Adipose tissue (tissue), 3 donors: ENCODE data around the gene SACS. TPM values are rescaled to one million over a fixed set of nuclear protein-coding genes. Genes with fewer than 3 reads are reported as not detected.
"Not testable (repeated sequence)": the region's sequence is repeated elsewhere in the genome, so short reads cannot be mapped to it uniquely, and the experiment has no call there.

Experiments
- H3K27ac ChIP-seq: one replicate; pipeline ENCODE4 v1.5.1; 2013; ENCODE audit warnings: low read depth, low read length
- WGBS, 3 donors: extraction: QIAGEN DNeasy Blood & Tissue Kit; methylation state at CpG; one replicate each; pipeline ENCODE4 v1.1.7; 2013; 5-methylcytosine and 5-hydroxymethylcytosine counted together
- polyA plus RNA-seq, 3 donors: library from polyadenylated mRNA; stranded (reverse); fragments of 200-250 nt; gene quantifications; one replicate each; pipeline ENCODE4 v1.2.3, GENCODE V29; 2013
- donor health status: healthy with polysubstance abuse.
- donor health status: Bipolar disorder and iron deficiency.
- donor health status: healthy.

Gene SACS
- polyA plus RNA-seq, 3 donors = 1.7 to 4.3 (median 2.9) TPM

DNA sequence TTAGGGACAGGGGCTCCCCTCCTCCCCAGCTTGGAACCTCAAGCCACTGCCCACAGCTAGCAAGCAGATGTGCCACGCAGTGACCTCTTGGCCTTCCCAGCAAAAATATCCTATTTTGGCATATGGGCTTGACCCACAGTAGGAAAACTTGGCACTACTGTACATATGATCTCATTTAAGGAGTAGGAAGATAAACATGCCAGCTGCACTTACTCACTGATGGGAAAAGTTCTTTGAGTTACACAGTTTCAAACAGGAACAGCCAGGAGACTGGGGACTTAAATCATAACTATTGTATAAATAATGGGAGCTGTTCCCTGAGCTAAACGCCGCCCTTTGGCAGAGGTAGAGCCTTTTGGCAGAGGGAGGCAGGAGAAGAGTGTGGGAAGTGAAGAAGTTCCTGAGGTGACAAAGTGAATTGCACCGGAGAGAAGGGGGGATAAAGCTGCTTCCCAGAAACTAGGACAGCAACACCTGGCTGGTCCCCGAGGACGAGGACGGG lies 6.1 kb downstream of the SACS start:
- no peak overlapping the region for H3K27ac ChIP-seq
- WGBS, 3 donors = 16 to 47% (median 31%) methylated on average over 7 of the region's 7 CpGs

DNA sequence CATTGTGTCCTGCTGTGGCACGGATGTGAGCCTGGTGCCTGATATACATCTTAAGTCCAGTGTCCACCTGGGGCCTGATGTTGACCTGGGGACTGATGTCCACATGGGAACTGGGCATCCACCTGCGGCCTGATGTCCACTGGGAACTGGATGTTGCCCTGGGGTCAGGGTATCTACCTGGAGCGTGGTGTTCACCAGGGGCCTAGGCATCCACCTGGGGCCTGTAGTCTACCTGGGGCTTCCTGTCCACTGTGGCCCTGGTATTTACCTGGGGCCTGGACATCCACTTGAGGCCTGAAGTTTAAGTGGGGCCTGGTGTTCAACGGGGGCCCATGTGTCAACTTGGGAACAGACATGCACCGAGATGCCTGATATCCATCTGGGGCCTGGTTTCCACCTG lies 11.9 kb downstream of the SACS start:
- H3K27ac ChIP-seq = no peak overlapping the region
- WGBS, 3 donors = 87 to 96% (median 92%) methylated on average over 5 of the region's 5 CpGs

DNA sequence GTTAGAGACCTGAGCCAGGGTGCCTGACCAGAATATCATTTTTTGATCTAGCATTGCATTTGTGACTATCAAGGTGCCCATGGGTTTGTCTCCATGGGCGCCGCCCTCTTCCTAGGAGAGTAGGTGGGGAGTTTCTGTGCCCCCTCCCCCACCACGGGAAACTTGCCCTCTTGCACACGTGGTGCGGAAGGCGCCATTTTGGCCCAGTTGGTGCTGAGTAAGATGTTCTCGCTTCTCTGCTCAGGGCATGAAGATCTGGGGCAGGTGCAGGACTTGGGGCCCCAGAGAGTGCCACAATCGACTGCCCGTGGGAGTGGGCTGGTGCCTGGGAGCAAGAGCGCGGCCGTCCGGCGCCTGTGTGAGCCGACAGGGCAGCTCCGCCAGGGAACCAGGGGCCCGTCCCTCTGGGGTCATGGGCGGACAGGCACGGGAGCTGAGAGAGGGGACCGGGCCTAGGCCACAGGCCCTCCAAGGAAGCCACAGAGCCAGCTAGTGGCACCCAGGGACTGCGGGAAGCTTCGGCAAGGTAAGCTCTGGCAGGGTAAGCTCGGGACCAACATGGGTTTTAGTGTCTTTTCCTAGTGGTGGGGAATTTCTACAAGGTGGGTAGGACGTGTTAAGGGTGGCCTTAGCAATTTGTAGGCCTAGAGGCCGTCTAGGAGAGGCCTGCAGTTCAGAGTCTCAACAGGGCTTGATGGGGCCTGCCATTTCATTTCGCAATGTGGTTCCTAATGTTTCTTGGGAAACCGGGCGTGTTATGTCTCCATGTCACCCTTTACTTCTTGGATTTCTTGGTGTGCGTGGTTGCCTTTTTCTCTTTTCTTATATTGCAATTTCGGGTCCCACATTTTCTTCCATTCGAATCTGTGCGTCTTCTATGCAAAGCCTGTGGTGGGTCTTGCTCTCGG lies 14.5 kb downstream of the SACS start:
- H3K27ac ChIP-seq = no peak overlapping the region
- WGBS, 3 donors = 96 to 97% (median 97%) methylated on average over 33 of the region's 33 CpGs

DNA sequence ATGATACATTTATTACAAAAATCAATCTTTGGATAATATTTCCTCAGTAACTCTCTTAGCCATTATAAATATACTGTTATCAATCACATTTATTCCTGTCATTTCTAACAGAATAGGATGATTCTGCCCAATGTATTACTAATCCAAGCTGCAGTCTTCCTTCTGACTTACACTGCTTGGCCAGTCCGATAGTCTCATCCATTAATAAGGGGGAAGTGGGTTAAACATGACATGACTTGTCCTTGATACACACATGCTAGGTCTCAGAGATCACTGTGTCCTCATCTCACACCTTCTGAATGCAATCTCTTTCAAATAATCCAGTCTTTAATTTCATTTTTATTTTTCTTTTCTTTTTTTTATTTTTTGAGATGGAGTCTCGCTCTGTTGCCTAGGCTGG lies 18.8 kb downstream of the SACS start:
- 91 to 100% (median 92%) methylated on average over 2 of the region's 2 CpGs for WGBS, 3 donors

DNA sequence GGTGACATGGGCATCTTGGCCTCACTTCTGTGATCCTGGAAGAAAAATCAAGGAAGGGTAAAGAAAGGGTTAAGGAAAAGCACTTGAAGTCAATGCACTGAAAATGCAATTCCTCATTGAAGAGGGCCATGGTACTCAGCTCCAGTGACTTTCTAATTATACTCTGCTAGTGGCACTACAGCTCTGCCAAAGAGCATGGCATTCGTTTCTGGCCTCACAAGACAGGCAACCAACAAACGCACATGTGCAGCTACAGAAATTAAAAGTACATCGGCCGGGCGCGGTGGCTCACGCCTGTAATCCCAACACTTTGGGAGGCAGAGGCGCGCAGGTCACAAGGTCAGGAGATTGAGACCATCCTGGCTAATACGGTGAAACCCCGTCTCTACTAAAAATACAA lies 21.8 kb downstream of the SACS start:
- 94 to 96% (median 95%) methylated on average over 11 of the region's 11 CpGs for WGBS, 3 donors
- no peak overlapping the region for H3K27ac ChIP-seq

More for the DNA sequence above, 18.8 kb downstream of the SACS start:
- no peak overlapping the region for H3K27ac ChIP-seq

DNA sequence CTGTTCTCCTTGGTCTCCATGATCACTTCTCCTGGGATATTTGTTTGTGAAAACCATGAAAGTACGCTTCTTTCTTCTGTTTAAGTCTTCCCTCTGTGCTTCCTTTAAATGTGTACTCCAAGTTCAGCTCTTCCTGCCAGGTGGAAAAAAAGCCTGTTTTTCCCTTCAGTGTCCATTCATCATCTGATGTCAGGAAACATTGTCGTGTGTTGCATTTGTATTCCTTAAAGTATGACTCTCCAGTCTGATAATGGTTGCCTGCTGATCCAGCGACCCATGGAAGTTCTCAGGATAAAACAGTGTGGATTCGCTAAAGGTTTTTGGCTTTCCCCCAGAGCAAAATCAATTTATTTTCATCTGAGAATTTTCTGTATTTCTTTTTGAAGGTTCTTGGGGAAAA lies 22.3 kb downstream of the SACS start:
- WGBS, 3 donors = 47 to 63% (median 61%) methylated on average over 4 of the region's 4 CpGs

DNA sequence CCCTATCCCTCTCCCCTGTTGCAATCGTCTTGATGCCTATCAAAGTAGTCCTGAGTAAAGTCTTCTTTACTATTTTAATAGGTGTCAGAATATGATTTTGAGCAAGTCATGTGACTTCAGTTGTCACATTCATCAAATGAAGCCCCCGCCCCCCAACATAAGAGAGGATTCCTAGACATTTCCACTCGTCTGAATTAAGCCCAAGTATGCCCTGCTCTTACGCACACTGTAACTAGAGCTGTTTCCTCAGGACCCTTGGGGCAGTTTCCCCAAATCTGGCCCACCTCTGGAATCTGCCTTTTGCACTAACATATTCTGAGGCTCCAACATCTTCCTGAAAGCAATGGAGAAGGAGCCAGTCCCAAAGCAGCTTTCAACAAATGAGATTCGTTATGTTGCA lies 25.5 kb downstream of the SACS start:
- 89 to 93% (median 92%) methylated on average over 5 of the region's 5 CpGs for WGBS, 3 donors
- no peak overlapping the region for H3K27ac ChIP-seq

More for the DNA sequence above, 22.3 kb downstream of the SACS start:
- no peak overlapping the region for H3K27ac ChIP-seq

DNA sequence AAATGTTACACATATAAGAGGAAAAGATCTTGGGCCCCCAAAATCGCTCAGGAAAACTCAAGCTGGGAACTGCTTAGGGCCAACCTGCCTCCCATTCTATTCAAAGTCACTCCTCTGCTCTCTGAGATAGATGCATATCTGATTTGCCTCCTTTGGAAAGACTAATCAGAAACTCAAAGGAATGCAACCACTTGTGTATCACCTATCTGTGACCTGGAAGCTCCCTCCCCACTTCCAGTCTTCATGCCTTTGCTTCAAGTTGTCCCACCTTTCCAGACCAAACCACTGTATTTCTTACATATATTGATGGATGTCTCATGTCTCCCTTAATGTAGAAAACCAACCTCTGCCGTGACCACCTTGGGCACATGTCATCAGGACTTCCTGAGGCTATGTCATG lies 32.3 kb downstream of the SACS start:
- WGBS, 3 donors = 90 to 92% (median 91%) methylated on average over 2 of the region's 2 CpGs
- not testable (repeated sequence) for H3K27ac ChIP-seq

DNA sequence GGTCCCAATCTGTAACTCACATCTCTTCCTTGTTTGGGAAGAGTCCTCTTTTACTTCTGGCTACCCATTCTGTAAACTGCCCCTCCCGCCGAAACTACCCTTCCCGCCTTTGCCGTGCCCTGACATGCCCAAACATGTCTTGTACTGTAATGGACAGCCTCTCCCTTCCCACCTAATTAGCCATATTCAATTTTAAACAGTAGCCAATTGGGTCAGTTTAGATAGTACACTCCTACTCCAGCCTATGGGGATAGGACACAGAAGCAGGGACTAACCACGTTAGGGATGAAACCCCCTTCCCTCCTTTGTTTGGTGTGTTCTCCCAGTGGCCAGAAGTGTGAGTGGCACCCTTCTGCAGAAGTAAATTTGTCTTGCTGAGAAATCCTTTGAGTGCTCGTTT lies 34.2 kb downstream of the SACS start:
- 72 to 87% (median 76%) methylated on average over 6 of the region's 6 CpGs for WGBS, 3 donors
- H3K27ac ChIP-seq = no peak overlapping the region

DNA sequence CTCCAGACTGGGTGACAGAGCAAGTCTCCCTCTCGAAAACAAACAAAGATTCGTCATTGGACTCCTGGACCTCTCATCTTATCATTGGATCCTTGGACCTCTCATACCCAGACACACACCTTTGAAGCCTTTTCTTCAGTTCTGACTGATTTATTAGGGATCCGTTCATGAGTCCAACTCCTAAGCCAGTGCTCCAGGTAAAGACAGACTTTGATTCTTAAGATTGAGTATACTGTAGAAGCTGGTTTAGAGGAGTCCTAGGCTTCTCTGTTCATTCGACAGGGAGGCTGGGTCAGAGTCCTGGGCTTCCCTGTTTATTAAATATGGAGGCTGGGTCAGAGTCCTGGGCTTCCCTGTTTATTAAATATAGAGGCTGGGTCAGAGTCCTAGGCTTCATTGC lies 38.7 kb downstream of the SACS start:
- 92 to 95% (median 93%) methylated on average over 4 of the region's 4 CpGs for WGBS, 3 donors
- H3K27ac ChIP-seq = no peak overlapping the region

DNA sequence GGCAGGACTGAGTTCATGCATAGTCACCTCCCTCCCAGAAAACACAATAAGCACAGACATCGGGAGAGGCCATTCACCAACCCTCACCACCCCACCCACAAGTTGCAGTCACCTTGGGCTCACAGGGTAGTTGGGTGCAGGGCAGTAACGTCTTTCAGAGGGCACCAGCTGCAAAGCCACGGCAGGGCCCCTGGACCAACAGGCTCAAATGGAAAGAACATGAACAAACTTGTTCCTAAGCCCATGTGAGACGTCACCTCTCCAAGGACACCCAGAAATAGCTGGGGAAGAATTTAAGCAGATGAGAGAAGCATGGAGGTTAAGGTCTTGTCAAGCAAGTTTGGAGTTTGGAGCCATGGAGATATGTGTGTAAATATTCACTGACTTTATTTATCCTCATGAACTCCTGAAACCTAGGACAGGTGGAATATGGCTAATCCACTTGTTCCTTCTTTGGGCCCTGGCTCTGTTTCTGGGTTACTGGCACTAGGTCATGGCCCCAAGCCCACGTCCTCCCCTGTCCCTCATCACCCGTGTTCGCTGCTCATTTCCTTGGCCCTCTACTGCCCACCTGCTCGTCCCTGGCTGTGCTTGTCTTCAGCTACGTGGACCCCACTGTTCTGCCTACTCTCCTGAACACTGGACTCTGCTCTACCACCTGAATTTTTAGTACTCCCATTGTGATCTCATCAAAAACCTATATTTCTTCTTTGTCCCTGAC lies 40.4 kb downstream of the SACS start:
- no peak overlapping the region for H3K27ac ChIP-seq
- 79 to 89% (median 87%) methylated on average over 9 of the region's 9 CpGs for WGBS, 3 donors

DNA sequence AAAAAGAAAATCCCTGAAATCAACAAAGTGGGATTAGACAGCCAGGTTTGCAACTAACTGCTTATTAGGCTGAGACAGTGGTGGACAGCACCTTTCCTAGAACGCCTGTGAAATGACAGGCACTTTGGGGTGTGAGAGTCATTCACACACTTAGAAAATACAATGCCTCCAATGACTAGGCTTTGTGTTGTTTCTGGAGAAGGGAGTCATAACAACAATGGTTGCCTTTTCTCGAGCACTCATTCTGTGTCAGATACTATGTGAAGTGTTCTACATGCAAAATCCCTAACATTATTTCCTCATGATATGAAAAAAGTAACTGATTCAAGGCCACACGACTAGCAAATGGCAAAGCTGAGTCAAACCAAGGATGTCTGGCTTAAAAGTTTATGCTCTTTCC lies 41.2 kb downstream of the SACS start:
- 85 to 87% (median 86%) methylated on average over 3 of the region's 3 CpGs for WGBS, 3 donors
- H3K27ac ChIP-seq = no peak overlapping the region

DNA sequence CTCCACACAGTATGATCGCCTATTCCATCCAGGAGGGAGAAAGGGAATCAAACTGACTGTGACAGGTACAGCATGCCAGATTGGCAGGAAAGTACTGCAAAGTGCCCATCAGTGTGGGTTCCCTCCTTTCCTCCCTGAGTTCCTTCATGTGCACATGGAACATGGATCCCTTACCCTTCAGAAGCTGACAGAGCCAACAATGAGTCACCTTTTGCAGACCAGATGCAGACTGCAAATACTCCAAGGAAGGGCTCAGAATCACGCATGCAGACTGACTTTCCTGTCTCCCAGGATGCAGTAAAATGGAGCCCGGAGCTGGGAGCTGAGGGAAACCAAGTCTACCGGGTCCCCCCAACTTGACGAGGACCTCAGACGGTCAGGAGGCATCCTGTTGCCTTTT lies 41.8 kb downstream of the SACS start:
- no peak overlapping the region for H3K27ac ChIP-seq
- 83 to 89% (median 84%) methylated on average over 6 of the region's 6 CpGs for WGBS, 3 donors

DNA sequence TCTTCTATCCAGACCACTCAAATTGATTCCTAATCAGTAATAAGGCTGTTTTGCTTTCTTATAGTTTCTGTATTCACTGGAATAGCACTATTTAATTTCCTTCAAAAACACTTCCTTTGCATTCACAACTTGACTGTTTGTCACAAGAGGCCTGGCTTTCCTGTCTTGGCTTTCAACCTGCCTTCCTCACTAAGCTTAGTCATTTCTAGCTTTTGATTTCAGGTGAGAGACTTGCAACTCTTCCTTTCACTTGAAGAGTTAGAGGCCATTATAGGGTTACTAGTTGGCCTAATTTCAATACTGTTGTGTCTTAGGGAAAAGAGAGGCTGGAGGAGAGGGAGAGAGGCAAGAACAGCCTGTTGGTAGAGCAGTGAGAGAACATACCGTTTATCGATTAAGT lies 47.0 kb downstream of the SACS start:
- H3K27ac ChIP-seq = no peak overlapping the region
- WGBS, 3 donors = 90 to 97% (median 93%) methylated on average over 2 of the region's 2 CpGs

DNA sequence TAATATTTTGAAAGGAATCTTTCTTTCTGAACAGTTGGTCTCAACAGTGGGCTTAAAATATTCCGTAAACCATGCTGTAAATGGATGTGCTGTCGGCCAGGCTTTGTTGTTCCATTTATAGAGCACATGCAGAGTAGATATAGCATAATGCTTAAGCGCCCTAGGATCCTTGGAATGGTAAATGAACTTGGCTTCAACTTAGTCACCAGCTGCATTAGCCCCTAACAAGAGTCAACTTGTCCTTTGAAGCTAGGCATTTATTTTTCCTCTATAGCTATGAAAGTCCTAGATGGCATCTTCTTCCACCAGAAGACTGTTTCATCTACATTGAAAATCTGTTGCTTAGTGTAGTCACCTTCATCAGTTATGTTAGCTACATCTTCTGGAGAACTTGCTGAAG lies 47.6 kb downstream of the SACS start:
- 94 to 96% (median 95%) methylated on average over 3 of the region's 3 CpGs for WGBS, 3 donors
- no peak overlapping the region for H3K27ac ChIP-seq

DNA sequence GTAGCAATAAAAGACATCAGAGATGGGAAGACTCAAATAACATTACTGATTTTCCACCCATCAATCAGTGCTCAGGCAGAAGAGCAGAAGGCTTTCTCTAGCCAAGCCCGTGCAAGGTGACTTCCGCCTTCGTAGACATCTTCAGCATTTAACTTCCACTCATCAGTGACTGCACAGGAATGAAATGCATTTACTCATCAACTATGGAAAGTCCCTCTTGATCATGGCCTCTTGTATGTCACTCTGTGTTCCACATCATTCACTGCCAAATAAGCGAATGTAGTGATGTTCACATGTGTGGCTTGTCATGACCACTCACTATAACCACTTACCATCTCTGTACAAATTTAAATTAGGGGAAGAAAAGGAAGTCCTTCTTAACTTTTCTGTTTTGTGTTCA lies 49.4 kb downstream of the SACS start:
- 79 to 90% (median 86%) methylated on average over 4 of the region's 4 CpGs for WGBS, 3 donors
- no peak overlapping the region for H3K27ac ChIP-seq

DNA sequence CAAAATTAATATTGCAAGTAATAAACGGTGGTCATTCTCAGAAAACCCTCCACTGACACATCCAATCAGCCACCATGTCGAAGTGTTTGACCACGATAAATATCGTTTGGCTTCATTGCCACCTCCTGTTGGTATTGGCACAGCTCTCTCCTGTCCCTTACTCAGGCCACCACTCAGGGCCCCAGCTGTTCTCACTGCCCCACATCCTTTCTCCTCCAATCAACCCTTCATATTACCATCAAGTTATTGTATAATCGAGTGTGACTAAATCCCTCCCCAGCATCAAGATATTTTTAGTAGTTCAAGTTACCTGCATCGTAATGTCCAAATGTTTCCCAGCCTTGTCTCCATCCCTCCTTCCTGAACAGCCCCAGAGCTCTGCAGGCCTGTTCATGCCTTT lies 50.4 kb downstream of the SACS start:
- WGBS, 3 donors = 87 to 94% (median 93%) methylated on average over 6 of the region's 6 CpGs
- no peak overlapping the region for H3K27ac ChIP-seq

DNA sequence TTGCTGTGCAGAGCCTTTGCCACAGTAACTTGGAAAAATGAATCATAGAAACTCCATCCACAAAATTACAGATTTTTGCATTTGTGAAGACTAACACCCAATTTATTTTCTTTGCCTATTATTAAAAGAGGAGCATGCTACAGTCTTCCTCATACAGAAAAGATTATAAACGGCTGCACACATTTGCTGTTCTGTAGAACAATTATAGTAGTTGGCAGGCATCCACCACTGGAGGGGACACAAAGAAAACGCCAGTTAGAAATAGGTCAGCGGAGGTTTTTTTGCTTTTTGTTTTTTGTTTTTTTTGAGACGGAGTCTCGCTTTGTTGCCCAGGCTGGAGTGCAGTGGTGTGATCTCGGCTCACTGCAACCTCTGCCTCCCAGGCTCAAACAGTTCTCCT lies 51.6 kb downstream of the SACS start:
- H3K27ac ChIP-seq = no peak overlapping the region
- 36 to 63% (median 58%) methylated on average over 6 of the region's 6 CpGs for WGBS, 3 donors

DNA sequence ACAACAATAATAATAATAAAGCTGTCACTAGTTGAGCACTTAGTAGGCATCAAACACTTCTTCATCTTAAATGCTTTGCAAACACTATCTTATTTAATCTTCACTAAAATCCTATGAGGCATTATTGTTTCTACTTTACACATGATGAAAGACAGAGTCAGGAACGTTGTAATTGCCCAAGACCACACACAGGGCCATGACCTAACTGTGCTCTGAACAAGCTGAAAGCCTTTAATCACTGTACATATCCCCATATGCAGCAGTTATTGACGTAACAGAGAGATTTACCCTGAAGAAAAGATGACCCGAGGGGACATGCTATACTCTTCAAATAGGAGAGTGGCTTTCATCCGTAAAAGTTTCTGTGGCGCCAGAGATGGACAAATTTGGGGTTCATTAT lies 53.0 kb downstream of the SACS start:
- H3K27ac ChIP-seq = no peak overlapping the region
- WGBS, 3 donors = 74 to 81% (median 78%) methylated on average over 5 of the region's 5 CpGs
